Stimulated activated CD4-positive, alpha-beta T cell treated with anti-CD3 and anti-CD28 coated beads, TNF-alpha, amount 100 ng/mL, for 24 hours (primary cell): ENCODE measurements around the gene ACTL8.
"Not testable (repeated sequence)": the region's sequence is repeated elsewhere in the genome, so short reads cannot be mapped to it uniquely, and the experiment has no call there.

Experiments
- DNase-seq, 3 experiments: peaks; one replicate each; pipeline ENCODE4 v3.0.0-alpha.2; 2020; ENCODE audit warnings: low read depth in 3 of 3

The ACTL8 gene

DNA sequence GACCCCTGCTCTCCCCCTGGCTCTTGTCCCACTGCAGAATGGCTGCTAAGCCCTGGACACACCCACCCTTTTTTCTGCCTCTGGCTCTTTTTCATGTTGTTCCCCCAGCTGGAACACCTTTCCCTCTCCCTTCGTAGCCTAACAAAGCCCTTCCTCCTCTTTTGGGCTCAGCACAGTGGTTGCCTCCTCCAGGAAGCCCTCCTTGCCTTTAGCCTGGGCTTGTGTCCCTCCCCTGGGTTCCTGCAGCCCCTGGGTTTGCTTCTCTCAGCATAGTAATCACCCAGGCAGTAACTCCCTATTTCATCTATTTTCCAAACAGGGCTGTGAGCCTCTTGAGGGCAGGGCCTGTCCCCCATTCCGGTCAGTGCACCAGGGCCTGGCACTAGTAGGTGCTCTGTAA, 19.8 kb upstream of the ACTL8 start:
- no peak for DNase-seq

GRCh38 chr1:17735793-17736192, 19.3 kb upstream of the ACTL8 start:
- no peak for DNase-seq

DNA sequence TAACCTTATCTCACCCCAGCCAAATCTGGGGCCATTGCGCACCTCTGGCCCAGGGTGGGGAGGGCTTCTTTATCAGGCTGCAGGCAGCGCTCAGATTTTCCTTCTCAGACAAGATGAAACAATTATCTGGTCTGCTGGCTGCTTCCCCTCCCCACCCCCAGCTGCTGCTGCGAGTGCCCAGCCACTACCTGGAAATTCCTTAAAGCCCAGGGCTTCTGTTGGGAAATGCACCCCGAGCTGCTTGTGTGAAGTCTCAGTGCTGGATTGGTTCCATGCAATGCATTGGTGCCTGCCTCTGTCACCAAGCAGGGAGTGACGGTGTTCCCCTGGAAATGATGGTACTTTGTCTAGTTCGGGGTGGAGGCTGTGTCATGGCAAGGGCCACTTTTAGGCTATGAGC, 18.5 kb upstream of the ACTL8 start:
- no peak for DNase-seq

DNA sequence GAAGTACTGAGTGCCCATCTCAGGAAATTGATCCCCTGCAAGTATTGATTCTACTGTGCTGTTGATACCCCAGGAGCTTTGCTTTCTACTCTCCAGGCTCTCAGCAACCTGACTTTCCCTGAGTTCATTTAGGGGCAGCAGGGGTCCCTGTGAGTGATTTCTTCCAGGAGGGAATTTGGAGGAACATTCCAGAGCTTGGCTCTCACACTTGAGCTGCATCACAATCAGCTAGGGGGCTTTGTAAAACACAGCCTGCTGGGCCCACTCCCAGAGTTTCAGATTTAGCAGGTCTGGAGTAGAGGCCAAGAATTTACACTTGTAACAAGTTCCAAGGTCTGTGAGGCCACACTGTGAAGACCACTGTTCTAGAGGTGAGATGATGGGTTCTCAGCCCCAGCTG, 16.1 kb upstream of the ACTL8 start:
- DNase-seq: no peak

DNA sequence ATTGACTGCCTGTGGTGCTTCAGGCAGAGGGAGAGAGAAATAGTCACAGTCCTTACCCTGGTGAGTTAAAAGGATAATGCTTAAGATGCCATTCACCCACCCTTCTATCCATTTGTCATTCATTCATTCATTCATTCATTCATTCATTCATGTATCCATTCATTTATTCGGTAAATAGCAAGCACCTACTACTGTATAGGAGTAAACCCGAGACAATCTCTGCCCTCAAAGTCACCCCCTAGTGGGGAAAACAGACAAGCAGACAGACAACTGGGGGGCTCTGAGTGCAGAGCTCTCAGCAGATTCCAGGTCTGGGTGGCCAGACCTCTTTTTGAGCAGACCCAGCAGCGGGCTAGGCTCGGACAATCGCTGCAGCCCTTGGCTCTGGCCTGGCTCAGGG, 14.1 kb upstream of the ACTL8 start:
- DNase-seq: no peak

- DNase-seq: no peak
Measured at GRCh38 chr1:17742583-17742982, 12.6 kb upstream of the ACTL8 start.

- DNase-seq: no peak
Measured at GRCh38 chr1:17743008-17743647, 12.0 kb upstream of the ACTL8 start.

DNA sequence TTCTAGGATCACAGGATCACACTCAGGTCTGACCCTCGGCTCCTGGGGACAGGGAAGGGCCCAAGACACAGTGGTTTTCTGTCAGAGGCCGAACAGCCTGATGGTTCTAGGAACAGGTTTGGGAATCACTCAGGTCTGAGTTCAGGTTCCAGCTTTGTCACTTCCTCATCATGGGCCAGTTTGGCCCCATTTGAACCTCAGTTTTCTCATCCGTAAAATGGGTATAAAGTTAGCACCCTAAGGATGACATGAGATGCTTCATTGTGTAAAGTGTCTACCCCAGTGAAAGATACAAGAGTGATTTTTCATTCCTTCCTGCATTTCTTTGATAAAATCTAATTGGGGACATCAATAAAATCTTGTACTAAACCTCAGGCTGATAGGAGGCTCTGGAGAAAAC, 11.2 kb upstream of the ACTL8 start:
- no peak for DNase-seq

- no peak for DNase-seq
Measured at GRCh38 chr1:17744666-17745478, 10.3 kb upstream of the ACTL8 start.

DNA sequence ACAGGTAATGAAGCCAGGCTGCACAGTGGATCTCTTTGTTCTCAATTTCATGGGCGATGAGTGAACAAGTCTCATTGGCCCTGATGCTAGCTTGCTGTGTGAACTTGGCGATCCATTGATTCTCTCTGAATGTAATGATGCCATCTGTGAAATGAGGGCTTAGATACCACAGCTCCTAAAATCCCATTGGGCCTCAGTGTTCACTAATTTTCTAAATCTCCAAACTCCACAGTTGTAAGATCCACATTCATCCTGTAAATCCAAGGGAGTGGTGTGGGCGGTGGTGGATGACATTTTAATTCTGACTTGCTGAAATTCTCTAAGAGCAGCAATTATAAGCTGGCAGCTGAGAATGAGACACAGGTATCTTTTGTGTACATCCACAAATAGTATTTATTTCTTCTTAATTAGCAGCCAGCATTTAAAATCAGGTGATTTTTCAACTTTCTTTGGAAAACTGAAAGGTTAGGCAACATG, 9.6 kb upstream of the ACTL8 start:
- no peak for DNase-seq

DNA sequence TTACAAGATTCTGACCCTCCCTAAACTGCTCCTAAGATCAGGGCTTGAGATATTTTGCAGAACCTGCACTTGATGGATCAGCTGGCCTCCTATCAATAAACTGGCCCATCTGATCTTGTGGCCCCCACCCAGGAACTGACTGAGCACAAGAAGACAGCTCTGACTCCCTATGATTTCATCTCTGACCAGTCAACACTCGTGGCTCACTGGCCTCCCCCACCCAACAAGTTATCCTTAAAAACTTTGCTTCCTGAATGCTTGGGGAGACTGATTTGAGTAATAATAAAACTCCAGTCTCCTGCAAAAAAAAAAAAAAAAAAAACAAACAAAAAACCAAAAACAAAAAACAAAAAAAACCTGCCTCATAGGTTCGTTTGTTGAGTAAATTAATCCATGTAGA, 8.9 kb upstream of the ACTL8 start:
- DNase-seq: not testable (repeated sequence)

- DNase-seq: no peak
Measured at GRCh38 chr1:17746920-17747319, 8.2 kb upstream of the ACTL8 start.

DNA sequence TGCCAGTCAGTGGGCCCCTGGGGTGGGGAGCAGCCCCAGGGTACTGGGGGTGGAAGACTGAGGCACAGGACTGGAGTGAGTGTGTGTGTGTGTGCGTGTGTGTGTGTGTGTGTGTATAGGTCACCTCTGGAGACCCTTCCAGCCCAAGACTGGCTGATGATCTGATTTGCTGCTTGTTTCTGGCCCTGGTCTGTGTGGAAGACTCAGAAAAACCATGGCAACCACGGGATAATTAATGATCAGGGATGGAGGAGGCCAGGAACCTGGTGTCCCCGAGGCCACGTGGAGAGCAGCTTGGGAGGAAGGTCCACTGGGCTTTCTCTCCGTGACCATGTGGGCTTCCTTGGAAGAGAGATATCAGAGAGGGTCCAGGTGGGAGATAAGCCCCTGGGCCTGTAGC, 4.8 kb upstream of the ACTL8 start:
- no peak for DNase-seq

DNA sequence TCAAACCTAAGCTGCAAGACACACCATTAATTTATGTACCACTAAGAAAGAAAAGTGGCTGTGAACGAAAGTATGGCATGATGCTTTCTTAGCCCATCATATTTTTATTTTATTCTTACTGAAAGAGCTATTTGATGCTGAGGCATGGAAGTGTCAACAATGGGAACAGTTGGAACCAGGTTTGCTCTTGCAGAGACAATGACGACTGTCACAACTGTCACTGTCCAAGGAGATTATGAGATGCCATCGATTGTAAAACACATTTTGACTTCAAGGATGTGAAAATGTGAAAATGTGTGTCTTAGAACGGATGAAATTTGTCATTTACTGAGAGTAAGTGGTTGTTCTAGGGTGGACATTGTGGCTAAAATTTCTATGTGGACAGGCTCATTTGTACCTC, 2.8 kb upstream of the ACTL8 start:
- DNase-seq: no peak

DNA sequence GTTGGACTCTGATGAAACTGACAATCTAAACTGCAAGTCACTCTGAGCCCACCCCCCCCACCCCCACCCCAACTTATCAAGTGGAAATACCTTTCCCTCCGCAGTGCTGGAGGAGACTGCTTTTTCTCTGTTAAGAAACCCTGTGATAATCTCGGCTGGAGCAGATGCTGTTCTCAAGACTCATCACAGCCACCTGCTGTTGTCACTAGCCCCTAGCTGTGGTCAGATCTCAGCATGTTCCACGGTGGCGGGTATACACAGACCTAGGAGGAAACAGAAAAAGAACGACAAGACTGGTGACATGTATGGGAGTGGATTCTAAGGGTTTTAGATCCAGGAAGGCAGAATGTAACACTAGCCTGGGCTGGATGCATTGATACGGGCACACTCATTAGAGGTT, 2.3 kb downstream of the ACTL8 start:
- DNase-seq: no peak

DNA sequence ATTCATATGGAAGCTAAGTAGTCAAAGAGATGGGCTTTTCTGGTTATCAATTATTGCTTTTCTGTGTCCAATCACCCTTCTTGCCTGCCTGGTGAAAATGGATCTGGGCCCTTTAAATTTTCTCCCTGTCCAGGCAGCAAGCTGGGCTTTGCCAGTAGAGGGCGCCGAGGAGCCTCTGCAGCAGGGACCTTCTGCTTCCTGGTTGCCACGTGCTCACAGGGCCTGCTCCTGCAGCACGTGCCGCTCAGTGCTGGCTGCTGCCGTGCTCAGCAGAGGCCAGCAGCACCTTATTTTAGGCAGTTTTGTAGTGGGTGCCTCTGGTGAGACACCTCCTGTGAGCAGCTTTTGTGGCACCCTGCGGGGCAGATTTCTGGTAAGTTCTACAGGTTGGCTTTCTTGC, 4.0 kb downstream of the ACTL8 start:
- DNase-seq: peak in 1 of 3 experiments; percentile 10

GRCh38 chr1:17762313-17762712, 7.2 kb downstream of the ACTL8 start:
- no peak for DNase-seq

- no peak for DNase-seq
Measured at GRCh38 chr1:17763417-17763816, 8.3 kb downstream of the ACTL8 start.

- no peak for DNase-seq
Measured at GRCh38 chr1:17763995-17764394, 8.9 kb downstream of the ACTL8 start.

DNA sequence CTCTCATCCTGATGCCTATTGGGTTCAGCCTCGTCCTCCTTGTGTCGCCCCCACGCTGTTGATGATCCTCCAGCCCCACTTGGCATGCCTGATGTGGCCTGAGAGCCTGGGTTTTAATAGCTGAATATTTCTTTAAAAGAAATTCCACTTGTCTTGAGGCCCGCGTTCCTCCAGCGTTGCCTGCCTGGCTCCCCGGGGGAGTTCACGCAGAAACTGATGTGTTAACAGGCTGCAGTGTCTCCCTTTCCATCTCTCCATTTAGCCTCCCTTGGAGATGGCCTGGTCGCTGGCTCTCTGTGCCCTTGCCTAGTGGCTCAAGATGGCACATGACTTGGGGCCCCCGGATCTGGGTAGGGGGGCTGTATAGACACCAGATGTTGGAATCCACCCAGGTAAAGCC, 9.5 kb downstream of the ACTL8 start:
- DNase-seq: no peak

DNA sequence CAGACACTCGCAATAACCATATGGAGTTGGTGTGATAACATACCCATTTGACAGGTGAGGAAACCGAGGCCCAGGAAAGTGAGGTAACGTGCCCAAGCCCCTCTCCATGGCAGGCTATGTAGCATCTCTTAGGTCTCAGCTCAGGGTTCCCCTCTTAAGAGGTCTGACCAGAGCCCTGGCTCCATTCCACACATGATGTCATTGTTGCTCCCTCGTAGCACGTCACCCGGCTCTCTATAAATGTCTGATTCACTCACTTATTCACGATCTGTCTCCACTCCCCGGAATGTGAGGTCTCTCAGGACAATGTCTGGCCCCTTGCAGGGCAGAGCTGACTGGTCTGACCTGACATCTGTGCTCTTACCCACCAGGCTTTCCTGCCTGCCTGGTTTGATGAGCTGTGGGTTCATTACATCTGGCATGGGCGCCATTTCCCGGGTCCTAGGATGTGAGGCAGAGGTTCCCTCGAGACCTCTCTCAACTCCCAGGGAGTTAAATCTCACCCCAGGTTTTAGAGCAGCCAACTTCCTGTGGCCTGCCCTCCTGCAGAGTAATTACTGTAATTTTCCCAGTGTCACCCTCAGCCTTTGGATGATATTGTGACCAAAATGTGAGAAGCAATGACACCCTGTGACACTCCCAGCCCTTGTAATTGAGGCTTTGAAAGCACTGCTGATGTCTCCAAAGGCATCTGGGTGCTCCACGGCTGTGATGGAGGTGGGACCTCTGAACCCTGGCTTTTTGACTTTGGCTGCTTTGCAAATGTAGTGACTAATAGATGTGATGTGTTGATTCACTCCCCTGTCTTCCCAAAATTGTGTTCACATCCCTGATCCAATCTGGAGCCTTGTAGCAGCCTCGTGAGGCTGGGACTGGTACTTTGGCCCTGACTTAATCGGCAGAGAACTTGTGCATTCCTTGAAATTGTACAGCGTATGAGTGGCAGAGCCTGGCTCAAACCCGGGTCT, 10.6 kb downstream of the ACTL8 start:
- no peak for DNase-seq

GRCh38 chr1:17768651-17769241, 13.6 kb downstream of the ACTL8 start:
- no peak for DNase-seq
